ENCODE data around the gene RNF222. TPM values are rescaled to one million over a fixed set of nuclear protein-coding genes. Genes with fewer than 3 reads are reported as not detected.

Gene RNF222
- total and polyA plus RNA-seq, 2 of the 4 experiments (the other 2 are of a cell fraction) = not detected

- no peak overlapping the region for H2BK120ac ChIP-seq (ENCODE audit: low read depth, low read length)
- ChIA-PET POLR2A (ENCODE audit: unreplicated experiment) (no interaction called here), CTCF (interaction anchor here (1.0 kb wide), 1 partner anchor 11 kb away, joined by 3 read pairs; no protein-coding TSS in a partner anchor)
- no peak overlapping the region for H4K8ac ChIP-seq (ENCODE audit: low read depth in 2 of 2, low read length in 2 of 2)
- peaks cover under 1% of the 10 kb centered on the region; the same call in 1 of the 2 replicates for H3K9me1 ChIP-seq (ENCODE audit: insufficient read depth, low read length)
- no peaks in the 10 kb centered on the region for H4K20me1 ChIP-seq (ENCODE audit: insufficient read depth, low read length)
- H2AFZ ChIP-seq (replicated peaks; ENCODE audit: low read length, poor library complexity) = no peak overlapping the region
- H3K9ac ChIP-seq (ENCODE audit: low read depth, low read length) = no peak overlapping the region
- H2BK20ac ChIP-seq (ENCODE audit: low read depth, low read length) = no peak overlapping the region
- DNase-seq (no peak), ATAC-seq (ENCODE audit: low read depth) (no peak)
- H3K4me3 ChIP-seq (ENCODE audit: insufficient read depth, low read depth, low read length) = no peak overlapping the region
- intact Hi-C loops (cut with micrococcal nuclease) (no loop called here), dilution Hi-C loops (cut with HindIII; ENCODE audit: low sequenced_read_pairs, unreplicated experiment) (no loop called here), in situ Hi-C loops (cut with MboI; ENCODE audit: low sequenced_read_pairs) (no loop called here)
- H3K56ac ChIP-seq (ENCODE audit: extremely low read depth, insufficient read depth, low read length) = no peak overlapping the region
- no peak overlapping the region for H3K27ac ChIP-seq (ENCODE audit: insufficient read depth, low read length)
- H2AK9ac ChIP-seq (replicated peaks; ENCODE audit: low read depth, low read length, poor library complexity) = no peak overlapping the region
- H3K14ac ChIP-seq (replicated peaks; ENCODE audit: low read depth, low read length) = no peak overlapping the region
- H3K79me1 ChIP-seq (ENCODE audit: low read depth in 1 of 2, low read length in 2 of 2) = no peaks in the 10 kb centered on the region
- H3K27me3 ChIP-seq (ENCODE audit: control insufficient read depth, insufficient read depth, low read length) = peaks cover 9% of the 10 kb centered on the region
- no CpG with 5 or more reads among the region's 3 CpGs for WGBS, 2 experiments (ENCODE audit: extremely low coverage in 2 of 2, insufficient read length in 1 of 2)
- no peak overlapping the region for H2BK15ac ChIP-seq (ENCODE audit: low read depth, low read length)
- no peak overlapping the region for H3K4ac ChIP-seq (ENCODE audit: low read depth, low read length)
- no peak overlapping the region for H2BK5ac ChIP-seq (ENCODE audit: low read depth, low read length, poor library complexity, severe bottlenecking)
- no peak overlapping the region for H4K5ac ChIP-seq (ENCODE audit: low read depth, low read length)
- H3K18ac ChIP-seq (ENCODE audit: low read depth, low read length) = no peak overlapping the region
- no peak overlapping the region for H4K91ac ChIP-seq (ENCODE audit: insufficient read depth, low read depth, low read length)
- no peak overlapping the region for H2AK5ac ChIP-seq (ENCODE audit: low read depth, low read length)
- H3K4me2 ChIP-seq (ENCODE audit: low read depth, low read length) = no peak overlapping the region
- no peak for TF ChIP-seq MAZ (IDR thresholded peaks at IDR 0.05; ENCODE audit: borderline replicate concordance, low read depth, low read length)
- TF ChIP-seq CEBPB (IDR thresholded peaks at IDR 0.05; ENCODE audit: low read depth, low read length) = no peak
- no peak for TF ChIP-seq RAD21 (IDR thresholded peaks at IDR 0.05; ENCODE audit: low read length)
- no peak for TF ChIP-seq CTCF (conservative IDR thresholded peaks at IDR 0.05; ENCODE audit: low read depth, low read length)
- TF ChIP-seq SMC3 (IDR thresholded peaks at IDR 0.05; ENCODE audit: low read depth, low read length) = no peak
- TF ChIP-seq FOS (IDR thresholded peaks at IDR 0.05; ENCODE audit: low read depth, low read length) = no peak
- H3K4me1 ChIP-seq (ENCODE audit: control insufficient read depth, insufficient read depth, low read length) = no peaks in the 10 kb centered on the region
- no peaks in the 10 kb centered on the region for H3K9me3 ChIP-seq (ENCODE audit: control insufficient read depth, insufficient read depth, low read length)
- BruUV-seq (replicated peaks) = no TSS peak
- H3K36me3 ChIP-seq (ENCODE audit: control insufficient read depth, insufficient read depth, low read length) = no peaks in the 10 kb centered on the region
- H3K23ac ChIP-seq (ENCODE audit: low read depth, low read length) = no peak overlapping the region
These were observed 29.2 kb upstream of the RNF222 start for GRCh38 chr17:8426802-8427201.

All from IMR-90 (cell line).